Memory B cell (primary cell): Measurements from ENCODE around the gene OR10A2.
"Not testable (repeated sequence)": the region's sequence is repeated elsewhere in the genome, so short reads cannot be mapped to it uniquely, and the experiment has no call there.

ENCODE experiments used
- ATAC-seq: fragments of 150-1000 bp; cut with Tn5 transposase; 2 replicates; pipeline ENCODE4 v1.10.0; 2021; ENCODE audit warnings: low read depth, mild to moderate bottlenecking, moderate library complexity
- DNase-seq, 2 donors: peaks; one replicate each; pipeline ENCODE4 v3.0.0; 2022; ENCODE audit warnings: low spot score in 2 of 2
- H3K27ac Mint-ChIP-seq: one replicate; pipeline ENCODE4 v1.8.0; 2022; ENCODE audit warnings: mild to moderate bottlenecking, moderate library complexity, mixed read lengths
- H3K27me3 Mint-ChIP-seq: one replicate; pipeline ENCODE4 v1.8.0; 2022; ENCODE audit warnings: mixed read lengths
- H3K36me3 Mint-ChIP-seq: one replicate; pipeline ENCODE4 v1.8.0; 2022; ENCODE audit warnings: mild to moderate bottlenecking, mixed read lengths
- H3K4me1 Mint-ChIP-seq: one replicate; pipeline ENCODE4 v1.8.0; 2022; ENCODE audit warnings: mixed read lengths
- H3K4me3 Mint-ChIP-seq: one replicate; pipeline ENCODE4 v1.8.0; 2022; ENCODE audit warnings: mild to moderate bottlenecking, moderate library complexity, mixed read lengths
- H3K9me3 Mint-ChIP-seq: one replicate; pipeline ENCODE4 v1.8.0; 2022; ENCODE audit warnings: mixed read lengths

The OR10A2 gene

GRCh38 chr11:6900327-6900999 is 37.6 kb downstream of the OR10A2 start:
- peaks cover 13% of the 10 kb centered on the region for H3K27me3 Mint-ChIP-seq
- no peaks in the 10 kb centered on the region for H3K4me1 Mint-ChIP-seq

GRCh38 chr11:6904804-6905203 is 41.9 kb downstream of the OR10A2 start:
- not testable (repeated sequence) for H3K27ac Mint-ChIP-seq, H3K9me3 Mint-ChIP-seq, DNase-seq, ATAC-seq, H3K4me3 Mint-ChIP-seq, H3K36me3 Mint-ChIP-seq, H3K27me3 Mint-ChIP-seq, H3K4me1 Mint-ChIP-seq

More at GRCh38 chr11:6900327-6900999, 37.6 kb downstream of the OR10A2 start:
- DNase-seq: no peak
- Mint-ChIP-seq H3K4me3 (no peak overlapping the region), H3K36me3 (no peaks in the 10 kb centered on the region), H3K27ac (no peak overlapping the region), H3K9me3 (no peaks in the 10 kb centered on the region)
- ATAC-seq: no peak

- H3K4me3 Mint-ChIP-seq: no peak overlapping the region
- ATAC-seq (no peak), DNase-seq (no peak)
- H3K4me1 Mint-ChIP-seq: no peaks in the 10 kb centered on the region
- no peaks in the 10 kb centered on the region for H3K27me3 Mint-ChIP-seq
- no peaks in the 10 kb centered on the region for H3K9me3 Mint-ChIP-seq
- H3K27ac Mint-ChIP-seq: no peak overlapping the region
- no peaks in the 10 kb centered on the region for H3K36me3 Mint-ChIP-seq
These were observed 48.5 kb downstream of the OR10A2 start for GRCh38 chr11:6911378-6911777.

- Mint-ChIP-seq H3K36me3 (no peaks in the 10 kb centered on the region), H3K9me3 (no peaks in the 10 kb centered on the region), H3K27ac (no peak overlapping the region), H3K27me3 (no peaks in the 10 kb centered on the region), H3K4me3 (no peak overlapping the region), H3K4me1 (no peaks in the 10 kb centered on the region)
- no peak for DNase-seq
- no peak for ATAC-seq
These were observed 49.1 kb downstream of the OR10A2 start for GRCh38 chr11:6911948-6912347.

- no peak overlapping the region for H3K4me3 Mint-ChIP-seq
- no peak overlapping the region for H3K27ac Mint-ChIP-seq
- DNase-seq (no peak), ATAC-seq (no peak)
- peaks cover 5% of the 10 kb centered on the region for H3K27me3 Mint-ChIP-seq
- H3K36me3 Mint-ChIP-seq: no peaks in the 10 kb centered on the region
- no peaks in the 10 kb centered on the region for H3K4me1 Mint-ChIP-seq
- H3K9me3 Mint-ChIP-seq: no peaks in the 10 kb centered on the region
These were observed 56.8 kb downstream of the OR10A2 start for GRCh38 chr11:6919698-6920097.

- Mint-ChIP-seq H3K9me3 (no peaks in the 10 kb centered on the region), H3K4me3 (no peak within 1 kb of the TSS), H3K4me1 (peaks cover 2% of the 10 kb centered on the region), H3K36me3 (no peaks in the 10 kb centered on the region), H3K27ac (peak within 1 kb of the TSS; percentile 61), H3K27me3 (peaks cover 5% of the 10 kb centered on the region)
- no peak for ATAC-seq
- no peak for DNase-seq
These were observed 57.8 kb downstream of the OR10A2 start, which contains the start of gene OR2D3 for GRCh38 chr11:6920702-6921101. Gene OR2D3 (plus strand): TSS chr11:6921002. CDS start chr11:6921002, 0 bp downstream.
